Thymus (tissue), 11 donors: Measurements from ENCODE around the gene VWA2. TPM values are rescaled to one million over a fixed set of nuclear protein-coding genes. Genes with fewer than 3 reads are reported as not detected.

Source experiments
- DNase-seq, 9 donors: peaks; one replicate each; pipeline ENCODE4 v3.0.0-alpha.2; 2013; ENCODE audit warnings: low spot score in 9 of 9, low read depth in 6 of 9, missing footprints in 1 of 9
- H3K27ac ChIP-seq, 2 donors: one replicate each; pipeline ENCODE4 v1.5.1; 2013; ENCODE audit warnings: control low read depth in 1 of 2, low read depth in 1 of 2, low read length in 1 of 2, mild to moderate bottlenecking in 1 of 2, moderate library complexity in 1 of 2
- H3K27me3 ChIP-seq, 2 donors: one replicate each; pipeline ENCODE4 v1.5.1; 2013; ENCODE audit warnings: low read length in 1 of 2; ENCODE audit not compliant: control insufficient read depth in 2 of 2, insufficient read depth in 1 of 2
- H3K36me3 ChIP-seq, 2 donors: one replicate each; pipeline ENCODE4 v1.5.1; 2013; ENCODE audit warnings: low read length in 1 of 2, mild to moderate bottlenecking in 1 of 2, moderate library complexity in 1 of 2; ENCODE audit not compliant: control insufficient read depth in 2 of 2, insufficient read depth in 2 of 2
- H3K4me1 ChIP-seq, 2 donors: one replicate each; pipeline ENCODE4 v1.5.1; 2013; ENCODE audit warnings: low read length in 2 of 2; ENCODE audit not compliant: control insufficient read depth in 2 of 2, insufficient read depth in 2 of 2
- H3K4me3 ChIP-seq, 2 donors: one replicate each; pipeline ENCODE4 v1.5.1; 2013; ENCODE audit warnings: low read length in 2 of 2, control low read depth in 1 of 2, mild to moderate bottlenecking in 1 of 2
- H3K9me3 ChIP-seq, 2 donors: one replicate each; pipeline ENCODE4 v1.5.1; 2013; ENCODE audit warnings: low read length in 1 of 2, mild to moderate bottlenecking in 1 of 2; ENCODE audit not compliant: control insufficient read depth in 2 of 2, insufficient read depth in 1 of 2
- WGBS: extraction: QIAGEN DNeasy Blood & Tissue Kit; methylation state at CpG from one replicate; pipeline ENCODE4 v1.1.7; 2013; 5-methylcytosine and 5-hydroxymethylcytosine counted together
- polyA plus RNA-seq: library from polyadenylated mRNA; stranded (reverse); fragments of 200-250 nt; gene quantifications from one replicate; pipeline ENCODE4 v1.2.3, GENCODE V29; 2013
- total RNA-seq: library from RNA; stranded (reverse); fragments of 120-200 nt; gene quantifications from one replicate; pipeline ENCODE4 v1.2.4, GENCODE V29; 2013
- donor health status: healthy.

The VWA2 gene
- total and polyA plus RNA-seq, 2 donors, result 0.46 to 7.0 TPM

DNA sequence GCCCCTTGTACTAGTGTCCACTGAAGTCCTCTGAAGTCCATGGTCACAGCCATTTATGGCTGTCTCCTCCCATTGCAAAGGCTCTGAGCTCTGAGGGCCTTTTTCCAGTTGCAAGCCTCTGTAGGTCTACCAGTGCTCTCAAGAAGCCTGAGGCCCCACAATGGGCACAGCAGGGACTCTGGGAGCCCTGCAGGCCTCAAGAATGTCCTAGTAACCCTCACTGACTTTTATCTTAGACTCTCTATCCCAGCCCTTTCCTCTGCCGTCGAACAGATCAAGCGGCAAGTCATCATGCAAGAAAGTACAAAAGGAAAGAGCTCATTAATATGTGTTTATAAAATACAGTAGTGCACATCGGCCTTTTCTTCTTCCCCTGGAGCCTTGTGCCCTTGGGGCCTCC is 23.4 kb downstream of the VWA2 start:
- no peak for DNase-seq
- Histone ChIP-seq H3K27me3 (no peaks in the 10 kb centered on the region), H3K4me1 (peaks cover 13 to 27% of the 10 kb centered on the region in 2 donors), H3K9me3 (no peaks in the 10 kb centered on the region), H3K27ac (no peak overlapping the region), H3K4me3 (no peak overlapping the region), H3K36me3 (no peaks in the 10 kb centered on the region)
- WGBS, result 98% methylated on average over 4 of the region's 4 CpGs

- no peak for DNase-seq
- Histone ChIP-seq H3K27me3 (no peaks in the 10 kb centered on the region), H3K4me3 (no peak overlapping the region), H3K27ac (no peak overlapping the region), H3K9me3 (no peaks in the 10 kb centered on the region), H3K36me3 (no peaks in the 10 kb centered on the region), H3K4me1 (peaks cover 0 to 10% of the 10 kb centered on the region in 2 donors)
- 96% methylated on average over 6 of the region's 6 CpGs for WGBS
Observed at GRCh38 chr10:114265392-114266053, 26.5 kb downstream of the VWA2 start.

GRCh38 chr10:114266521-114266920 is 27.5 kb downstream of the VWA2 start:
- 85% methylated on average over 5 of the region's 5 CpGs for WGBS
- Histone ChIP-seq H3K4me3 (no peak overlapping the region), H3K9me3 (no peaks in the 10 kb centered on the region), H3K4me1 (peaks cover 0 to 2% of the 10 kb centered on the region in 2 donors), H3K27me3 (no peaks in the 10 kb centered on the region), H3K27ac (no peak overlapping the region), H3K36me3 (no peaks in the 10 kb centered on the region)
- DNase-seq, result peak in 1 of 9 donors; percentile 28

DNA sequence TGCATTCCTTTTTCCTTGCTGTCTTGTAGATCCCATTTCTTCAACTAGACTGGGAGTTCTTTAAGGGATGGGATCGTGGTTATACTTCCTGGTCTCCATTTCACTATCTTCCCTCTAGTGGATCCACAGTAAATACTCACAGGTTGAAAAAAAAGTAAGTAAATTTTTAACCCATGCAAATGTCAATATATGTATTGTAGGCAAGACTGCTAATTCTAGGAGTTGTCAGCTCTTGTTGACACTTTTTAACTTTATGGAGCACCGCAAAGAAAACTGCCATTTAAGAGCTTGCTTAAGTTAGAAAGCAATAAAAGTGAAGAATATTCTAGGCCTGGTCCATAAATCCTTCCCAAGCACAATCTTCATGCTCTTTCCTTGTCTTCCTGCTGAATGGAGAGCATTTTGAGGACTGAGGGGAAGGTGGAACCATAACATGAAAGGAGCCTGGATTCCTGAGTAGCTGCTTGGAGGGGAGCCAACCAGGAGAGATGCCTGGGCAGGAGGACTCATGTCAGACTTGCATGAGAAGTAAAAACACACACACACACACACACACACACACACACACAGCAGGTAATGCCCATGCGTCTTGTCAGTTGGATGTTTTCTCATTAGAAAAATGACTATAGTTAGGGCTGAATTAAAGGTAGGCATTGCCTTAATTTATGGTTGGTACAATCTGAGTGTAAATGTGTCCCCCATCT is 32.2 kb downstream of the VWA2 start:
- 93% methylated on average over 3 of the region's 3 CpGs for WGBS
- peak in 1 of 9 donors; percentile 28 for DNase-seq
- H3K36me3 ChIP-seq, result no peaks in the 10 kb centered on the region
- no peak overlapping the region for H3K4me3 ChIP-seq
- no peaks in the 10 kb centered on the region for H3K9me3 ChIP-seq
- peaks cover 0 to 2% of the 10 kb centered on the region in 2 donors for H3K4me1 ChIP-seq
- H3K27ac ChIP-seq, result no peak overlapping the region
- no peaks in the 10 kb centered on the region for H3K27me3 ChIP-seq

DNA sequence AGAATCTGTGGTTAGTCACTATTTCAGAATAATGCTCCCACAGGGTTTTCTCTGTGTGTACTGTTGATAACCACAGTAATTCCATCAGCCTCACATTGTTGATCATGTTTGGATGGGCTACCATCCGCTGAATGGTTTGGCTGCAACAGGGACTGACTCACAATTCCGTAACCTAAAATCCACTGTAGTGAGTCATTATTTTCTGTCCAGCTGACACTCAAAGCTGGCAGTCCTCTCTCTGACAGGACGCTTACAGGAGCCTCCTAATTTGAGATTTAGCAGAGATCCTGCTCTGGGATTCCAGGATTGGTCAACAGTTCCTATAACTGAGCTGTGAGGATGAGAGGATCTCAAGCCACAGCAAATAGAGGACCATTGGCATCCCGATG is 32.7 kb downstream of the VWA2 start:
- no peaks in the 10 kb centered on the region for H3K36me3 ChIP-seq
- peaks cover 0 to 2% of the 10 kb centered on the region in 2 donors for H3K4me1 ChIP-seq
- 80% methylated on average over 4 of the region's 4 CpGs for WGBS
- no peak for DNase-seq
- no peaks in the 10 kb centered on the region for H3K9me3 ChIP-seq
- H3K27ac ChIP-seq, result peak overlapping the region in 1 of 2 donors; percentile 43
- H3K4me3 ChIP-seq, result no peak overlapping the region
- no peaks in the 10 kb centered on the region for H3K27me3 ChIP-seq

GRCh38 chr10:114272696-114273095 is 33.6 kb downstream of the VWA2 start:
- no peaks in the 10 kb centered on the region for H3K9me3 ChIP-seq
- H3K4me1 ChIP-seq, result peaks cover 0 to 1% of the 10 kb centered on the region in 2 donors
- H3K27me3 ChIP-seq, result no peaks in the 10 kb centered on the region
- no peak for DNase-seq
- H3K4me3 ChIP-seq, result no peak overlapping the region
- no peak overlapping the region for H3K27ac ChIP-seq
- WGBS, result 96% methylated on average over 6 of the region's 6 CpGs
- H3K36me3 ChIP-seq, result no peaks in the 10 kb centered on the region

GRCh38 chr10:114273910-114274309 is 34.9 kb downstream of the VWA2 start:
- Histone ChIP-seq H3K27me3 (peaks cover 0 to 6% of the 10 kb centered on the region in 2 donors), H3K4me1 (no peaks in the 10 kb centered on the region), H3K9me3 (no peaks in the 10 kb centered on the region), H3K4me3 (no peak overlapping the region), H3K27ac (no peak overlapping the region), H3K36me3 (no peaks in the 10 kb centered on the region)
- DNase-seq, result no peak
- 100% methylated on average over 3 of the region's 3 CpGs for WGBS

DNA sequence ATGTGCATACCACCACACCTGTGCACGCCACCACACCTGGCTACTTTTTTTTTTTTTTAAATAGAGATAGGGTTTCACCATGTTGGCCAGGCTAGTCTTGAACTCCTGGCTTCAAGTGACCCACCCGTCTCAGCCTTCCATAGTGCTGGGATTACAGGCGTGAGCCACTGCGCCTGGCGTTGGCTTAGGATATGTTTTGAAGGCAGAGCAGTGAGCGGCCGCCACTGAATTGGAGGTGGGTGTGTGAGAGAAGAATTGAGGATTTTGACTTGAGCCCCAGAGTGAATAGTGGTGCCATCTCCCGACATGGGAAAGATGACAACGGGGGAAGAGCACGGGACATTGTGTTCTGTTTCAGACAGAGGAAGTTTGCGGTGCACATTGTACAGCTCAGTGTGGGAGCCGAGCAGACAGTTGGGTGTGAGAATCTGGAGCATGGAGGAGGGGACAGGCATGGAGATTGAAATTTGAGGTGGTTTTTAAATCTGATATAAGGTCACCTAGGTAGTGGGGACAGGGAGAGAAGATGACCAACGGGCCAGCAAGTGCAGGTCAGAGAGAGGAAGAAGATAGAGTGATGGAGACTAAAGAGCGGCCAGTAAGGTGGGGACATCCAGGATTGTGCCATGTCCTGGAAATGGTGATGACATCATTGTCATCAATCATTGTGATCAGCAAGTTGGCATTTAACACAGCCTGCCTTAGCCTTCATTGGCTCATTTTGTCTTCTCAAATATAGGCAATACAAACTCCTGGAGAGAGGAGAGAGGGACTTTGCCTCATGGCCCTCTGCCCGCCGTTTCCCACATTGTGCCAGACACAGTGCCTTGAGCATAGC is 35.8 kb downstream of the VWA2 start:
- Histone ChIP-seq H3K36me3 (no peaks in the 10 kb centered on the region), H3K4me3 (no peak overlapping the region), H3K4me1 (no peaks in the 10 kb centered on the region), H3K9me3 (no peaks in the 10 kb centered on the region), H3K27ac (no peak overlapping the region), H3K27me3 (peaks cover 0 to 6% of the 10 kb centered on the region in 2 donors)
- DNase-seq, result no peak
- 96% methylated on average over 16 of the region's 16 CpGs for WGBS

DNA sequence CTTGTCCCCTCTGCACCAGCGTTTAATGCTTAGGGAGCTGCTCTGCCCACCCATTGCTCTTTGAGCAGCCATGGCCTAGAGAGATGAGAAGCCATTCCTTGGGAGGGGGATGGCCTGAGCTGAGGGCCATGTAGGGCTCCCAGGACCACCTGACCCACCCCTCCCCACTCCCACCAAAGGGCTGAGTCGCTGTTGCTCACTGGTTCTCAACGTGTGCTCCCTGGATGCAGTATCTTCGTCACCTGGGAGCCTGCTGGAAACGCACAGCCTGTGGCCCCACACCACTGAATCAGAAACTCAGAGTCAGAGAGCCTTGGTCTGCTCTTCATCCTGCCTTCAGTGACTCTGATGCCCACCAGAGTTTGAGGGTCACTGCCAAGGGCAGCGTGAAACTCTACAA is 37.0 kb downstream of the VWA2 start:
- WGBS, result 93% methylated on average over 6 of the region's 6 CpGs
- no peaks in the 10 kb centered on the region for H3K36me3 ChIP-seq

More for the DNA sequence above, 37.0 kb downstream of the VWA2 start:
- no peak overlapping the region for H3K4me3 ChIP-seq
- H3K27ac ChIP-seq, result no peak overlapping the region
- H3K4me1 ChIP-seq, result no peaks in the 10 kb centered on the region
- H3K9me3 ChIP-seq, result no peaks in the 10 kb centered on the region
- no peak for DNase-seq
- H3K27me3 ChIP-seq, result peaks cover 0 to 6% of the 10 kb centered on the region in 2 donors
